HG03139 (cell line): ENCODE data around the gene CORO7.

Source experiments
- ATAC-seq: cut with Tn5 transposase; IDR thresholded peaks from one replicate; pipeline ENCODE4 v1.9.1; 2021; ENCODE audit not compliant: unreplicated experiment

The CORO7 gene

DNA sequence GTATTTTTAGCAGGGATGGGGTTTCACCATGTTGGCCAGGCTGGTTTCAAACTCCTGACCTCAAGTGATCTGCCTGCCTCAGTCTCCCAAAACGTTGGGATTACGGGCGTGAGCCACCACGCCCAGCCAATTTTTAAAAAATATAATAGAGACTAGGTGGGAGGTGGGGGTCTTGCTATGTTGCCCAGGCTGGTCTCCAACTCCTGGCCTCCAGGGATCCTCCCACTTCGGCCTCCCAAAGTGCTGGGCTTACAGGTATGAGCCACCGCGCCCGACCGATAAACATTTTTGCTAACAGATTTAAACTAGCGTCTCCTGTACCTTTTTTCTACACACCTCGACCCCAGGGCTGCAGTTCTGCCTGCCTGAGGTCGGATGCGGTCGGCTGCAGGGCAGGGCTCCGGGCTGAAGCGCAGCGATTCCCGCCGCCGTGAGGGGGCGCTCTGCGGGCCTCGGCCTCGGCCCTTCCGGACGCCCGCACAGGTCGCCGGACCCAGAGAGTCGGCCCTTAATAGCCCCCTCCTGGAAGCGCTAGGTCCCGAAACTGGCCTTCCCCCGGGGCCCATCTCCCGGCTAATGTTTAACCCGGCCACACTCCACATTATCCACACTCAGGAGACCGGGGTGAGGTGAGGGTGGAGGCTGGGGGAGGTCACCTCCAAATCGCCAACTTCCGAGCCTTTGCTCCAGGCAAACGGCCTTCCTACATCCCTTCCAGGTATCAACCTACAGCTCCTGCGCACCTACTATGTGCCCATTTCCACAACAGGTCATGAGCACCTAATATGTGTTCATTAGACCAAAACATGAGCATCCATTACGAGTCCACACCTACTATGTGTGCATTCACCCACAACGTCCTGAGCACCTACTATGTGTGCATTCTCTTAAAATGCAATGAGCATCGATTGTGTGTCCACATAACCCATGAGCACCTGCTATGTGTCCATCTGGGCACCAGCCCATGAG, 102.5 kb downstream of the CORO7 start:
- no peak for ATAC-seq

DNA sequence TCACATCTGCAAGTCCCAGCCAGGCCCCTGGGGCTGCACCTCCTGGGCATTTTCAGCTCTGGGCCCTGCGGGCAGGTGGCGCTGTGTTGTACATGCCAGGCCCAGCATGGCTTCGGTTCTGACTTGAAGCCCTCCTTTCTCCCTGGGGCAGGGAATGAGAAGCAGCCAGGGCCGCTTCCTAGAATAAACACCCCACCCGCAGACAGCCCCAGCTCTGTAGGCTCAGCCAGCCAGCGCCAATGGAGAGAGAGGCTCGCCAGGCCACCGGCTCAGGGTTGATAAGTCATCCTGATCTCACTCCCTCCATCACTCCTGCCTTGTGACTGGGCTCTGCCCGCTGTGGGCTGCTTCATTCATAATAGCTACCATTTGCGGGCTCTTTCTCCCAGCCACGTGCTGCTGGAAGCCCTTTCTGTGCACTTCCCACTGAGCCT, 106.5 kb downstream of the CORO7 start:
- no peak for ATAC-seq

DNA sequence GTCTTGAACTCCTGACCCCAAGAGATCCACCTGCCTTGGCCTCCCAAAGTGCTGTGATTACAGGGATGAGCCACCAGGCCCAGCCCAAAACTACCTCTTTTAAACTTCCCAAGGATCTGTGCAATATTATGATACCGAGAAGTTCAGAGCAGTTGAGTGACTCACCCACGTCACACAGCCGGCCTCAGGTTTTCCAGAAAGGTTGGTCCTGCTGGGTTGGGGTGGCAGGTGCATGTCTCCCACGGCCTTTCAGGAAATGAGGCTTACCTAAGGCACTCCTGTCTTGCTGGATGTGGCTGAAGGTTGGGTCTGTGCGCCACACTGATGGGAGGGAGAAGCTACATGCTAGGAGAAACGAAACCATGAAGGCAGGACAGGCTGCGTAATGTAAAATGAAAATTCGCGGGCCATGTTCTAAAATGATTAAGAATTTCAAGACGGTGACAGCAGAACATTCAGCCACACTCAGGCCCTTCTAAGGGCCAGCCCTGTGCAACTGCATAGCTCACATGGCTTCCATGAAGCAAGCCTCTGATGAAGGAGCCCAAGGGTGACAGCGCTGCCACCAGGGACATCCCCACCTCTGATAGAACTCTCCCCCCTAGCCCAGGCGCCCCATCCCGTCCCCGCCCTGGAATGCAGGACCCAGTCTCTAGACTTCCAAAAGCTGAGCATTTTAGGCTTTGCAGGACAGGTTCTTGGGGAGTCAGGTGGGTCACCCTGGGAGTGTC, 107.1 kb downstream of the CORO7 start:
- ATAC-seq = no peak

DNA sequence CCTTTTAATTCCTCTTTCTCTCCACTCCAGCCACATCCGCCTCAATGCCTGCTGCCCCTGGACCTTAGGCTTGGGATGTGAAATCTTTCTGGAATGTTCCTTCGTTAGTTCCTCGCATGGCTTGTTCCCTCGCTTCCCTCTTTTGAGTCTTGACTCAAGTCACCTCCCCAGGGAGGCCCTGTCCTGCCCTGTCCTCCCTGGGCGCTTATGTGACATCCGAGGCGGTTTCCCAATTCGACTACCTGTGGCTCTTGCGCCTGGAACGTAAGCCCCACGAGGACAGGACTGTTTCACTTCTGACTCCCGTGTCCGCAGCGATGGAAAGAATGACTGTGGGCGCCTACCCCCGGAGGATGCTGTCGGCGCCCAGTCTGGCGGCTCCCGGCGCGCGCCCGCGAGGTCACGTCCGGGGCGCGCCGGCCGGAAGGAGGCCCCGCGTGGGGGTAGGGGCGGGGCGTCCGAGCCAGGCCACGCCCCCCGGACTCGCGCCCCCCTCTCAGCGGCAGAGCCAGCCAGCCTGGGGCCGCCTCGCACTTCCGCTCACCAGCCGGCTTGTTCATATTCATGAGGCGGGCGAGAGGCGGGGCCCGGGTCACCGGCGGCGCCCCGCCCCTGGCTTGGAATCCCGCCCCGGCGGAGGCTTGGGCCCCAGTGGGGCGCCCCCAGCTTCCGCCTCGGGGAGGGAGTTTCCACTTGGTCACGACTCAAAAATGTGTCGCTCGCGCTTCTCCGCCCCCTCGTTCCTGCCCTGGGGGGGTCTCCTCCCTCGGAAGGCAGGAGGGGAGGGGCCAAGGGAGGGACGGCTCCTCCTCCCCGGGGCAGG, 109.0 kb downstream of the CORO7 start:
- ATAC-seq = peak; percentile 77

DNA sequence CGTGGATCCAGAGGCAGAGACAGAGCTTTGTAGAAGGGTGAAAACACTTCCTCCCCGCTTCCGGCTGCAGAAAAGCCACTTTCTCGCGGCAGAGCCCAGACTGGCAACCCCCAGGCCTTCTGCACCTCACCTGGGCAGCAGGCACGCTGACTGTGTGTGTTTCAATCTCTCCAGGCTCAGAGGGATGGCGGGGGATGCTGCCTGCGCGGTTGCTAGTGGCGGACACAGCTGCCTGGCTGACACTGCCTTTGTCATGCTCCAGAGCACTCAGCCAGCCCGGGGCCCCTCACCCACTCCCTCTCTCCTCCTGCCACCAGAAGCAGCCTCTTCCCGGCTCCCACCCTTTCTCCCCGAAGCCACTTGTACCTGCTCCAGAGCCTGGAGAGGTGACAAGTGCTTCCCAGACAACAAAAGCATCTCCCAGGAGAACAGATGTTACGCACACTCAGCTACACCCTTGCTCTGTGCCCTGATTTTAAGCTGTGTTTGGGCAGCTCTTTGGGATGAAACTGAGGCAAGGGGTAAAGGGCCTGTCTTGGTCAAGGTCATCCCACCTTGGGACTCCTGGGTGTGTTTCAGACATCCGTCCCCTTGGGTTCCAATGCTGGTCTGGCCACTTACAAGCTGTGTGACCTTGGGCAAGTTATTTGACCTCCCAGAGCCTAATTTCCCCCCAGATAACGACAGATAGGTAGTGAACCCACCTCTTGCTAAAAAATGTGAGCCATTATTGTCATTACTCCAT, 109.8 kb downstream of the CORO7 start:
- no peak for ATAC-seq
